GM13977 (cell line): Measurements from ENCODE around the gene TMC6.
"Not testable (repeated sequence)": the region's sequence is repeated elsewhere in the genome, so short reads cannot be mapped to it uniquely, and the experiment has no call there.

Experiments
- DNase-seq: peaks from one replicate; pipeline ENCODE4 v3.0.0; 2012; ENCODE audit warnings: low spot score
- in situ Hi-C: fragments of 300-500 bp; cut with MboI; formaldehyde crosslinking; loops from one replicate; pipeline ENCODE4 v1.12.0; 2022; ENCODE audit warnings: low sequenced_read_pairs, low pct_unique_long_range_greater_than_20kb, mixed read lengths, inconsistent platforms; ENCODE audit not compliant: unreplicated experiment
- TF ChIP-seq, protein P1 (sequence below): IDR thresholded peaks from 2 replicates; pipeline ENCODE4 v1.5.1; 2012; ENCODE audit warnings: mild to moderate bottlenecking, control low read depth; ENCODE audit not compliant: insufficient read depth; ENCODE audit errors: extremely low read depth, missing control alignments

The TMC6 gene

DNA sequence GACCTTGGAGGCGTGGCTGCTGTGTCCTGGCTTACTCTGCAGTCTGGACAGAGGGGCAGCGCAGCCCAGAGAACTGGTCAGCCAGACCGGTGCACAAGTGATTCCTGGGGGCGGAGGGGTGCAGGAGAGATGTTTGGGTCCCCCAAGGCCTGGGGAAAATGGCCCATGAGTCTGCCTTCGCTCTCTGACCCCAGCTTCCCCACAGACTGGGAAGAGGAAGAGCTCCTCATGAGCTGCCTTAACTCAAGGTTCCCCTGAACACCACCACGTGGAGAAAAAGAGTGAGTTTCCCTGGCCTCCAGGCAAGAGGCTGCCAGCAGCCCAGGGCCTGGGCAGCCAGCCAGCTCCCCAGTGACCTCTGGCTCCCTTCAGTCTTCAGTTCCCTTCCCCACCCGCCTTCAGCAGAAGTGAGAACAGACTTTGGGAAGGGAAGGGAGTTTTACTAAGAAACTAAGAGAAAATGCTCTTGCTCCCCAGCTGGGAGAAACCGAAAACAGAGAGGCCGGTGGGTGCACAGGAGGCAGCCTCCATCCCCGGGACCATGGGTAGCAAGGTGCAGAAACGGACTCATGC, 15.7 kb upstream of the TMC6 start:
- no peak for DNase-seq
- in situ Hi-C loops, result no loop called here
- TF ChIP-seq, protein P1, sequence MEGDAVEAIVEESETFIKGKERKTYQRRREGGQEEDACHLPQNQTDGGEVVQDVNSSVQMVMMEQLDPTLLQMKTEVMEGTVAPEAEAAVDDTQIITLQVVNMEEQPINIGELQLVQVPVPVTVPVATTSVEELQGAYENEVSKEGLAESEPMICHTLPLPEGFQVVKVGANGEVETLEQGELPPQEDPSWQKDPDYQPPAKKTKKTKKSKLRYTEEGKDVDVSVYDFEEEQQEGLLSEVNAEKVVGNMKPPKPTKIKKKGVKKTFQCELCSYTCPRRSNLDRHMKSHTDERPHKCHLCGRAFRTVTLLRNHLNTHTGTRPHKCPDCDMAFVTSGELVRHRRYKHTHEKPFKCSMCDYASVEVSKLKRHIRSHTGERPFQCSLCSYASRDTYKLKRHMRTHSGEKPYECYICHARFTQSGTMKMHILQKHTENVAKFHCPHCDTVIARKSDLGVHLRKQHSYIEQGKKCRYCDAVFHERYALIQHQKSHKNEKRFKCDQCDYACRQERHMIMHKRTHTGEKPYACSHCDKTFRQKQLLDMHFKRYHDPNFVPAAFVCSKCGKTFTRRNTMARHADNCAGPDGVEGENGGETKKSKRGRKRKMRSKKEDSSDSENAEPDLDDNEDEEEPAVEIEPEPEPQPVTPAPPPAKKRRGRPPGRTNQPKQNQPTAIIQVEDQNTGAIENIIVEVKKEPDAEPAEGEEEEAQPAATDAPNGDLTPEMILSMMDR, result no peak

DNA sequence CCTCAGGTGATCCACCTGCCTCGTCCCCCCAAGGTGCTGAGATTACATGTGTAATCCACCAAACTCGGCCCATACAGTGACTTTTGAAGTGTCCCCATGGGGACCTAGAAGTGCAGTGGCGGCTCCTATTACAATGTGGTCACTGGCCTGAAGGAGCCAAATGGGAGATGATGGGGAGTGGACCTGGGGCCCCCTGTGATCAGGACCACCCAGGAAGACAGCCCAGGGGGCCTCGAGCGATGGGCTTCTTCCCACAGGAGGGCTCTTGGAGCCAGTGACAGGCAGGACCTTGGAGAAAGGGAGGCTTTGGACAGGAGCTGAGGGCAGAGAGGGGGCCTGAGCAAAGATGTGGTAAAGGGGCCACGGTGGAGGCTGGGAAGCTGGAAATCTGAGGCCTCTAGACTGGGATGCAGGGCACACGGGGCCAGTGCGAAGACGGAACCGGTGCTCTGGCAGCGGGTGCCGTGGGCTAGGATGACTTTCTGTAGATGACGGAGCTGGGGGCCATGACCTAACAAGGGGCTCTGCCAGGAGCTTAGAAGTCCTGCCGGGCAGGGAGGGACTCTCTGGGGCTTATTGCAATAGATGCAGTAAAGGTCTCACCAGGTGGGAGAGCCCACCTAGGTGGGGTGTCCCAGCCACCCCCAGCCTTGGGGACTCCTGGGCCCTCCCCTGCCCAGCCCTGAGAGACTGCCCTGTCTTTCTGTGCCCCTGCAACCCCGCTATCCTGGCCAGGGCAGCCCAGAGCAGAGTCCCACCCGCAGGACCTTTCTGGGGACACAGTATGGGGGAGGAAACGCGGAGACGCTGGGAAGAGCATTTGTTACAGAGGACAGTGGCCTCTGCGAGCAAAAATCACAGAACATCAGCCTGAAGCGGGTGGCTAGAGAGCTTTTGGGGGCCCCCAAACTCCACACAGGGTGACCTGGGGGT, 14.9 kb upstream of the TMC6 start:
- TF ChIP-seq, protein P1, result no peak

DNA sequence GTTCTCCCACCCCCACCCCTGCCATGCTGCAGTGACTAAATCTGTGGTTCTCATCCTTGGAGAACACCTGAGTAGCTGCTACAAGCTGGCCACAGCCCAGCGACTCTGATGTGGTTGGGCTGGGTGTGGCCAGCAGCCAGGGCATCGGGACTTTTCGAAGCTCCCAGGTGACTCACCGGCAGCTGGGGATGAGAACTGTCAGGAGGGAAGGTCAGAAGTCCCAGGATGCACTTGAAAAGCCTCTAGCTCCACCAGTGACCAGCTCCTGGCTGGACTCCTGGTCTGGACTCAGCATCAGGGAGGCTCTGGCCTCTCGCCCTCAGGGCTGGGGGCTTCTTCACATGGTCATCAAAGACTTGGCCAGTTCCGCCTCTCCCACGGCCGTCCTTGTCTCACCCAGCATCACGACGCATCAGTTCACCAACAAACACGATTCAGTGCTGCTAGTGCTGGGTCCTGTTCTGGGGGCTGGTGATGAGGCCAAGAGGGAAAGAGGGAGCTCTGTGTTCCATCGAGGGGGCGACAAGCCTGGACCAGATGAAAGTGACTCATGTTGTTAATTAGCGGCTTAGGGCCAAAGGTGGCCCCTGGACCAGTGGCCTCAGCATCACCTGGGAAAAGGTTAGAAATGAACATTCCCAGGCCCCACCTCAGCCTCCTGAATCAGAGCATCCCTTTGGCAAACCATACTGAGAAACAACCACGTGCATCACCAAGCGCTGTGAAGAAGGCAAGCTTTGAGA, 13.7 kb upstream of the TMC6 start:
- TF ChIP-seq, protein P1, result no peak
- DNase-seq, result no peak
- in situ Hi-C loops, result no loop called here

More for the DNA sequence above, 14.9 kb upstream of the TMC6 start:
- in situ Hi-C loops, result no loop called here
- DNase-seq, result no peak

DNA sequence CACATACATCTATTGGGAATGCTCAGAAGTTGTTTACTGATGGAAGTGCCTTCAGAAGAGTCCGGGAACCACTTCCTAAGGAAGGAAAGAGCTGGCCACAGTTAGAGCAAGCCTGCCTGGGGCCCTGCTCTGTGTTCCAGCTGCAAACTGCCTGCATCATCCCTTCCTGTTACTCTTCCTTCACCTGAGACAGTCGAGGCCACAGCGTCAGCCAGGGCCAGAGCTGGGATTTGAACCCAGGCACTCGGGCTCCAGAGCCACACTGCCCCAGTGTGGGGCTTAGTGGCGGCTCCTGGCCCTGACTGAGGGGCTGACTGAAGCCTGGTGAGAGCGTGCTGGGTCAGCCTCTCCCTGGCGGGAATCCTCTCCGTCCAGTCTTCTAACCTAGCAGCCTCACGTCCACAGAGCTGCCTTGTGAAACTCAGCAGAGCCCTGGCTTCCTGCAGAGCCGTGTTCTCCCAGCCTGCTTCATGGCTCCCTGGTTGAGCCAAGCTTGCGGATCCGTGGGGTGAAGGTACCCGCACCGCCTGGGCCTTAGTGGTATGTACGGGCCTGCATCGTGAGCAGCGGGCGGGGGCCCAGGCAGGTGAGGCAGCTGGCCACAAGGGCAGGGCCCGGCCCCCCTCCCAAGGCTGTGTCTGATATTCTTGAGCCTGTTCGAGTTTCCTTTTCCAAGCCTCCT, 13.0 kb upstream of the TMC6 start:
- in situ Hi-C loops, result no loop called here
- TF ChIP-seq, protein P1, result no peak
- no peak for DNase-seq

DNA sequence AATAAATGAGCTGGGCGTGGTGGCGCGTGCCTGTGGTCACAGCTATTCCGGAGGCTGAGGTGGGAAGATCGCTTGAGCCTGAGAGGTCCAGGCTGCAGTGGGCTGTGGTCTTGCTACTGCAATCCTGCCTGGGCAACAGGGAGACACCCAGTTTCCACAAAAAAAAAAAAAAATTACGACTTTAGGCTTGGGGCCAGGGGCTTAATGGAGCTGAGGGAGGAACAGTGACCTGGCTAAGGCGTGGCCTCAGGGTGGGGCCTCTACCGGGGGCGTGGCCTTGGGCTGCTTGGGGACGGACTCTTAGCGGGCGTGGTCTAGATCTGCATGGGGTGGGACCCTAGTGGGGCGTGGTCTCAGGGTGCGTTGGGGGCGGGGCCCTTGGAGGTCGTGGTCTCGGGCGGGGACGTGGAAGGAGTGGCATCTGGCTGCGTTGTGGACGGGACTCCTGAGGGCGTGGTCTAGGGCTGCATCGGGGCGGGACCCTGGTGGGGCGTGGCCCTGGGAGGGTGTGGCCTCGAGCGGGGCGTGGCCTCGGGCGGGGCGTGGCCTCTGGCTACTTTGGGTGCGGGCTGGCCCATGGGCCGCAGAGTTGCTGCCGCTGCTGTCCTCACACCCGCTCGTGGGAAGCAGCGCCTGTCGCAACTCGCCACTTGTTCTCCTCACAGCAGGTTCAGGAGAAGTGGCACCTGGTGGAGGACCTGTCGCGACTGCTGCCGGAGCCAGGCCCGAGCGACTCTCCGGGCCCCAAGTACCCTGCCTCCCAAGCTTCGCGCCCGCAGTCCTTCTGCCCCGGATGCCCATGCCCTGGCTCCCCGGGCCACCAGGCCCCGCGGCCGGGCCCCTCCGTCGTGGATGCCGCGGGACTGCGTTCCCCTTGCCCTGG, 11.9 kb upstream of the TMC6 start:
- DNase-seq, result peak; percentile 95
- TF ChIP-seq, protein P1, result no peak
- in situ Hi-C loops, result no loop called here

DNA sequence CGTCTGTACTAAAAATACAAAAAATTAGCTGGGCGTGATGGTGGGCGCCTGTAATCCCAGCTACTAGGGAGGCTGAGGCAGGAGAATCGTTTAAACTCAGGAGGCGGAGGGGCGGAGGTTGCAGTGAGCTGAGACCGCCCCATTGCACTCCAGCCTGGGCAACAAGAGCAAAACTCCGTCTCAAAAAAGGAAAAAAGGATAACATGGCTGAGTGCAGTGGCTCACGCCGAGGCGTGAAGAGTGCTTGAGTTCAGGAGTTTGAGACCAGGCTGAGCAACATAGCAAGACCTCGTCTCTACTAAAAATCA, 11.3 kb upstream of the TMC6 start:
- in situ Hi-C loops, result not testable (repeated sequence)

More for the DNA sequence above, 11.3 kb upstream of the TMC6 start:
- DNase-seq, result not testable (repeated sequence)
